ENCODE data around the gene SETX.

SETX gene

DNA sequence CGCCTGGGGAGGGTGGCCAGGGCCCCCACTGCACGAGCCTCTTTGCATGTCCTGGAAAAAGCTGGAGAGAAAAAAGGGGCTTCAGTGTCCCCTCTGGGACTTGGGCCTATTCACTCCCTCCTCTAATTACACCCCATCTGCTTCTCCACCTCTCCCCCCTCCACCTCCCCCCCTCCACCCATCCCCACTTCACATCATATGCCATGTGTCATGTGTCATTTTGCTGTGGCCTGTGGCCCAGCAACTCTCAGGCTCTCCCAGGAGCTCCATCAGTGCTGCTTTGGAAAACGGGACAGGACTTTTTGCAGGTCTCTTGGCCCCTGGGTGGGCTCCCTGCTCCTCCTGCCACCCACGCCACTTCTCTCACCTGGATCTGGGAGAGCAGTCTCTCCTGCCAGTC, 124.2 kb downstream of the SETX start:
- Histone ChIP-seq H3K9me3 (ENCODE audit: control insufficient read depth, insufficient read depth, low read depth, low read length) (no peaks in the 10 kb centered on the region), H3K36me3 (ENCODE audit: control insufficient read depth in 2 of 2, insufficient read depth in 1 of 2, low read length in 2 of 2) (no peaks in the 10 kb centered on the region), H3K4me1 (ENCODE audit: control insufficient read depth, insufficient read depth, low read length) (no peaks in the 10 kb centered on the region), H3K4me3 (ENCODE audit: low read depth, low read length) (no peak overlapping the region), H3K27ac (ENCODE audit: extremely low read depth, low read depth, low read length) (no peak overlapping the region)
- ChIA-PET POLR2A (no interaction called here), CTCF (interaction anchor here (0.8 to 4.2 kb wide), 2 partner anchors 11 to 60 kb away, joined by 3 to 16 read pairs; no protein-coding TSS in a partner anchor)
- no peak for TF ChIP-seq ZNF341 (tag by site-specific recombination; IDR thresholded peaks at IDR 0.05; ENCODE audit: low read depth)
- TF ChIP-seq ZNF10 (tag by site-specific recombination; IDR thresholded peaks at IDR 0.05): no peak
- TF ChIP-seq ZNF843 (tag by site-specific recombination; IDR thresholded peaks at IDR 0.05): no peak
- TF ChIP-seq ZNF600 (tag by site-specific recombination; IDR thresholded peaks at IDR 0.05): no peak
- no peak for TF ChIP-seq ZNF501 (tag by site-specific recombination; IDR thresholded peaks at IDR 0.05)
- TF ChIP-seq ZNF791 (tag by site-specific recombination; IDR thresholded peaks at IDR 0.05): no peak
- TF ChIP-seq, protein P1, sequence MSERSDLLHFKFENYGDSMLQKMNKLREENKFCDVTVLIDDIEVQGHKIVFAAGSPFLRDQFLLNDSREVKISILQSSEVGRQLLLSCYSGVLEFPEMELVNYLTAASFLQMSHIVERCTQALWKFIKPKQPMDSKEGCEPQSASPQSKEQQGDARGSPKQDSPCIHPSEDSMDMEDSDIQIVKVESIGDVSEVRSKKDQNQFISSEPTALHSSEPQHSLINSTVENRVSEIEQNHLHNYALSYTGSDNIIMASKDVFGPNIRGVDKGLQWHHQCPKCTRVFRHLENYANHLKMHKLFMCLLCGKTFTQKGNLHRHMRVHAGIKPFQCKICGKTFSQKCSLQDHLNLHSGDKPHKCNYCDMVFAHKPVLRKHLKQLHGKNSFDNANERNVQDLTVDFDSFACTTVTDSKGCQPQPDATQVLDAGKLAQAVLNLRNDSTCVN (tag by site-specific recombination; optimal IDR thresholded peaks at IDR 0.05): no peak
- no peak for TF ChIP-seq ZNF830 (tag by site-specific recombination; IDR thresholded peaks at IDR 0.05; ENCODE audit: low read depth)
- TF ChIP-seq, protein P2, sequence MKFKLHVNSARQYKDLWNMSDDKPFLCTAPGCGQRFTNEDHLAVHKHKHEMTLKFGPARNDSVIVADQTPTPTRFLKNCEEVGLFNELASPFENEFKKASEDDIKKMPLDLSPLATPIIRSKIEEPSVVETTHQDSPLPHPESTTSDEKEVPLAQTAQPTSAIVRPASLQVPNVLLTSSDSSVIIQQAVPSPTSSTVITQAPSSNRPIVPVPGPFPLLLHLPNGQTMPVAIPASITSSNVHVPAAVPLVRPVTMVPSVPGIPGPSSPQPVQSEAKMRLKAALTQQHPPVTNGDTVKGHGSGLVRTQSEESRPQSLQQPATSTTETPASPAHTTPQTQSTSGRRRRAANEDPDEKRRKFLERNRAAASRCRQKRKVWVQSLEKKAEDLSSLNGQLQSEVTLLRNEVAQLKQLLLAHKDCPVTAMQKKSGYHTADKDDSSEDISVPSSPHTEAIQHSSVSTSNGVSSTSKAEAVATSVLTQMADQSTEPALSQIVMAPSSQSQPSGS (tag by site-specific recombination; IDR thresholded peaks at IDR 0.05; ENCODE audit: low read depth): no peak
- TF ChIP-seq ZNF404 (tag by site-specific recombination; IDR thresholded peaks at IDR 0.05): no peak
- TF ChIP-seq, protein P3, sequence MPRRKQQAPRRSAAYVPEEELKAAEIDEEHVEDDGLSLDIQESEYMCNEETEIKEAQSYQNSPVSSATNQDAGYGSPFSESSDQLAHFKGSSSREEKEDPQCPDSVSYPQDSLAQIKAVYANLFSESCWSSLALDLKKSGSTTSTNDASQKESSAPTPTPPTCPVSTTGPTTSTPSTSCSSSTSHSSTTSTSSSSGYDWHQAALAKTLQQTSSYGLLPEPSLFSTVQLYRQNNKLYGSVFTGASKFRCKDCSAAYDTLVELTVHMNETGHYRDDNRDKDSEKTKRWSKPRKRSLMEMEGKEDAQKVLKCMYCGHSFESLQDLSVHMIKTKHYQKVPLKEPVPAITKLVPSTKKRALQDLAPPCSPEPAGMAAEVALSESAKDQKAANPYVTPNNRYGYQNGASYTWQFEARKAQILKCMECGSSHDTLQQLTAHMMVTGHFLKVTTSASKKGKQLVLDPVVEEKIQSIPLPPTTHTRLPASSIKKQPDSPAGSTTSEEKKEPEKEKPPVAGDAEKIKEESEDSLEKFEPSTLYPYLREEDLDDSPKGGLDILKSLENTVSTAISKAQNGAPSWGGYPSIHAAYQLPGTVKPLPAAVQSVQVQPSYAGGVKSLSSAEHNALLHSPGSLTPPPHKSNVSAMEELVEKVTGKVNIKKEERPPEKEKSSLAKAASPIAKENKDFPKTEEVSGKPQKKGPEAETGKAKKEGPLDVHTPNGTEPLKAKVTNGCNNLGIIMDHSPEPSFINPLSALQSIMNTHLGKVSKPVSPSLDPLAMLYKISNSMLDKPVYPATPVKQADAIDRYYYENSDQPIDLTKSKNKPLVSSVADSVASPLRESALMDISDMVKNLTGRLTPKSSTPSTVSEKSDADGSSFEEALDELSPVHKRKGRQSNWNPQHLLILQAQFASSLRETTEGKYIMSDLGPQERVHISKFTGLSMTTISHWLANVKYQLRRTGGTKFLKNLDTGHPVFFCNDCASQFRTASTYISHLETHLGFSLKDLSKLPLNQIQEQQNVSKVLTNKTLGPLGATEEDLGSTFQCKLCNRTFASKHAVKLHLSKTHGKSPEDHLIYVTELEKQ (tag by site-specific recombination; IDR thresholded peaks at IDR 0.05; ENCODE audit: borderline replicate concordance): no peak
- no peak for TF ChIP-seq ZNF621 (tag by site-specific recombination; IDR thresholded peaks at IDR 0.05)
- no peak for TF ChIP-seq ZNF707 (tag by site-specific recombination; IDR thresholded peaks at IDR 0.05)
- TF ChIP-seq, protein P4, sequence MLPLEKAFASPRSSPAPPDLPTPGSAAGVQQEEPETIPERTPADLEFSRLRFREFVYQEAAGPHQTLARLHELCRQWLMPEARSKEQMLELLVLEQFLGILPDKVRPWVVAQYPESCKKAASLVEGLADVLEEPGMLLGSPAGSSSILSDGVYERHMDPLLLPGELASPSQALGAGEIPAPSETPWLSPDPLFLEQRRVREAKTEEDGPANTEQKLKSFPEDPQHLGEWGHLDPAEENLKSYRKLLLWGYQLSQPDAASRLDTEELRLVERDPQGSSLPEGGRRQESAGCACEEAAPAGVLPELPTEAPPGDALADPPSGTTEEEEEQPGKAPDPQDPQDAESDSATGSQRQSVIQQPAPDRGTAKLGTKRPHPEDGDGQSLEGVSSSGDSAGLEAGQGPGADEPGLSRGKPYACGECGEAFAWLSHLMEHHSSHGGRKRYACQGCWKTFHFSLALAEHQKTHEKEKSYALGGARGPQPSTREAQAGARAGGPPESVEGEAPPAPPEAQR (tag by site-specific recombination; IDR thresholded peaks at IDR 0.05): no peak
- no peak for TF ChIP-seq FEZF1 (tag by site-specific recombination; IDR thresholded peaks at IDR 0.05)
- no peak for TF ChIP-seq ZBTB1 (tag by site-specific recombination; IDR thresholded peaks at IDR 0.05)
- TF ChIP-seq KLF10 (tag by site-specific recombination; IDR thresholded peaks at IDR 0.05): no peak
- TF ChIP-seq ZNF664 (tag by site-specific recombination; IDR thresholded peaks at IDR 0.05): no peak

DNA sequence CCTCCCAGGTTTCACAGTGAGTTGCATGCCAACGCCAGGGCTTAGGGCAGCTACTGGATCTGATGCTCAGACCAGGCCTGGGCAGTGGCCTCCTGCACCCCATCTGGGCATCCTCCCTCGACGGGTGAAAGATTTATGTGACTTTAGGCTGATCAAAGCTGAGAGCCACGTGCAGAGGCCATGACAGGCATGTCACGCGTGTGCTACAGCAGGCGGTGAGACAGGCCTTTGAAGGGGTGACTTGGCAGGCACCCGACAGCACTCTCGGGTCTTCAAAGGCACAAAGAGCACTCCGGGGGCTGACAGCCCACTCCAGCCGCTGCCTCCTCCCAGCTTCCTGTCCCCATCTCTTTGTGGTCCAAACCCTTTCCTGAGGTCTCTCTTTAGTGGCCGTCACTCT, 126.7 kb downstream of the SETX start:
- Histone ChIP-seq H3K27ac (ENCODE audit: extremely low read depth, low read depth, low read length) (no peak overlapping the region), H3K4me3 (ENCODE audit: low read depth, low read length) (no peak overlapping the region), H3K4me1 (ENCODE audit: control insufficient read depth, insufficient read depth, low read length) (no peaks in the 10 kb centered on the region), H3K36me3 (ENCODE audit: control insufficient read depth in 2 of 2, insufficient read depth in 1 of 2, low read length in 2 of 2) (no peaks in the 10 kb centered on the region), H3K9me3 (ENCODE audit: control insufficient read depth, insufficient read depth, low read depth, low read length) (no peaks in the 10 kb centered on the region)
- ChIA-PET POLR2A (no interaction called here), CTCF (interaction anchor here (0.8 to 4.2 kb wide), 5 partner anchors 8 to 58 kb away, joined by 3 to 16 read pairs (median 3); no protein-coding TSS in a partner anchor)
- TF ChIP-seq, protein P4 (tag by site-specific recombination; IDR thresholded peaks at IDR 0.05): no peak
- no peak for TF ChIP-seq MZF1 (tag by site-specific recombination; IDR thresholded peaks at IDR 0.05; ENCODE audit: borderline replicate concordance)
- TF ChIP-seq, protein P5, sequence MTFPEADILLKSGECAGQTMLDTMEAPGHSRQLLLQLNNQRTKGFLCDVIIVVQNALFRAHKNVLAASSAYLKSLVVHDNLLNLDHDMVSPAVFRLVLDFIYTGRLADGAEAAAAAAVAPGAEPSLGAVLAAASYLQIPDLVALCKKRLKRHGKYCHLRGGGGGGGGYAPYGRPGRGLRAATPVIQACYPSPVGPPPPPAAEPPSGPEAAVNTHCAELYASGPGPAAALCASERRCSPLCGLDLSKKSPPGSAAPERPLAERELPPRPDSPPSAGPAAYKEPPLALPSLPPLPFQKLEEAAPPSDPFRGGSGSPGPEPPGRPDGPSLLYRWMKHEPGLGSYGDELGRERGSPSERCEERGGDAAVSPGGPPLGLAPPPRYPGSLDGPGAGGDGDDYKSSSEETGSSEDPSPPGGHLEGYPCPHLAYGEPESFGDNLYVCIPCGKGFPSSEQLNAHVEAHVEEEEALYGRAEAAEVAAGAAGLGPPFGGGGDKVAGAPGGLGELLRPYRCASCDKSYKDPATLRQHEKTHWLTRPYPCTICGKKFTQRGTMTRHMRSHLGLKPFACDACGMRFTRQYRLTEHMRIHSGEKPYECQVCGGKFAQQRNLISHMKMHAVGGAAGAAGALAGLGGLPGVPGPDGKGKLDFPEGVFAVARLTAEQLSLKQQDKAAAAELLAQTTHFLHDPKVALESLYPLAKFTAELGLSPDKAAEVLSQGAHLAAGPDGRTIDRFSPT (tag by site-specific recombination; IDR thresholded peaks at IDR 0.05): no peak
- TF ChIP-seq, protein P6, sequence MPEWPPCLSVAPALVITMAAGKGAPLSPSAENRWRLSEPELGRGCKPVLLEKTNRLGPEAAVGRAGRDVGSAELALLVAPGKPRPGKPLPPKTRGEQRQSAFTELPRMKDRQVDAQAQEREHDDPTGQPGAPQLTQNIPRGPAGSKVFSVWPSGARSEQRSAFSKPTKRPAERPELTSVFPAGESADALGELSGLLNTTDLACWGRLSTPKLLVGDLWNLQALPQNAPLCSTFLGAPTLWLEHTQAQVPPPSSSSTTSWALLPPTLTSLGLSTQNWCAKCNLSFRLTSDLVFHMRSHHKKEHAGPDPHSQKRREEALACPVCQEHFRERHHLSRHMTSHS (tag by site-specific recombination; IDR thresholded peaks at IDR 0.05): no peak

Data from HEK293 (cell line).